Measurements from ENCODE around the gene DKC1.

DNA sequence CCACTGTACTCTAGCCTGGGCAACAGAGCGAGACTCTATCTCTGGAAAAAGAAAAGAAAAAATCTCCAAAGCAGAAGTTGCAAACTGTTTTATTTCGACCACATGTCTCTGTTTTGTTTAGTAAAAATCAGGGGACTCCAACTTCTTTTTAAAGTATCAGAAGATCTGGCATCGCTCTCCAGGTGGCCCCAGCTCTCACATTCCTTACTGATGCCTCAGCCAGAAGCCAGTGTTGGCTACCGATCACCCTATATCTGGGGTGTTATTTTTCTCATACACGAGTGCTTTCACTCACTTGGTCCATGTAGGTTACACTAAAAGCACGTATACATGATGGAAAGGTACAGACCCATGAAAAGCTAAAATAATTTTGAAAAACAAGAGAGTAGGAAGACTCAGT is 34.3 kb downstream of the DKC1 start:
- TF ChIP-seq, protein P1, sequence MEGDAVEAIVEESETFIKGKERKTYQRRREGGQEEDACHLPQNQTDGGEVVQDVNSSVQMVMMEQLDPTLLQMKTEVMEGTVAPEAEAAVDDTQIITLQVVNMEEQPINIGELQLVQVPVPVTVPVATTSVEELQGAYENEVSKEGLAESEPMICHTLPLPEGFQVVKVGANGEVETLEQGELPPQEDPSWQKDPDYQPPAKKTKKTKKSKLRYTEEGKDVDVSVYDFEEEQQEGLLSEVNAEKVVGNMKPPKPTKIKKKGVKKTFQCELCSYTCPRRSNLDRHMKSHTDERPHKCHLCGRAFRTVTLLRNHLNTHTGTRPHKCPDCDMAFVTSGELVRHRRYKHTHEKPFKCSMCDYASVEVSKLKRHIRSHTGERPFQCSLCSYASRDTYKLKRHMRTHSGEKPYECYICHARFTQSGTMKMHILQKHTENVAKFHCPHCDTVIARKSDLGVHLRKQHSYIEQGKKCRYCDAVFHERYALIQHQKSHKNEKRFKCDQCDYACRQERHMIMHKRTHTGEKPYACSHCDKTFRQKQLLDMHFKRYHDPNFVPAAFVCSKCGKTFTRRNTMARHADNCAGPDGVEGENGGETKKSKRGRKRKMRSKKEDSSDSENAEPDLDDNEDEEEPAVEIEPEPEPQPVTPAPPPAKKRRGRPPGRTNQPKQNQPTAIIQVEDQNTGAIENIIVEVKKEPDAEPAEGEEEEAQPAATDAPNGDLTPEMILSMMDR (IDR thresholded peaks at IDR 0.05): no peak
- TF ChIP-seq POLR2A (IDR thresholded peaks at IDR 0.05): no peak

All from Peyer's patch (tissue), 4 donors.